GM21717 (cell line): ENCODE data around the gene GTF2B.
"Not testable (repeated sequence)": the region's sequence is repeated elsewhere in the genome, so short reads cannot be mapped to it uniquely, and the experiment has no call there.

Experiments
- ATAC-seq: cut with Tn5 transposase; IDR thresholded peaks from one replicate; pipeline ENCODE4 v1.9.1; 2021; ENCODE audit warnings: mild to moderate bottlenecking, moderate library complexity; ENCODE audit not compliant: unreplicated experiment

The GTF2B gene

DNA sequence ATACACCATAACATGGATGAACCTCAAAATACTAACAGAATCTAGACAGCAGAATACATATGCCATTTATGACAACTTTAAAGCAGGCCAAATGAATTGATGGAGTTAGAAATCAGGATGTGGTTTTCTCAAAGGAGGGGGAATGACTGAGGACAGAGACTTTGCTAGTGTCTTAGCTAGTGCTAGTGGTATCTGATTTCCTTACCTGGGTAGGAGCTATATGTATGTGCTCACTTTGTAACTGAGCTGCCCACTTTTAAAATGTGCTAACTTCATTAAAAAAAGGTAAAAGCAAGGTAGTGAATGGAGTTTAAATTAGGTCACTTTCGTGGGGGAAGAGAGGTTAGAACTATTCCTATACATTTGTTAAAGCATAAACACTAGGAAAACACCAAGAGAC is 2.6 kb downstream of the GTF2B start:
- no peak for ATAC-seq

DNA sequence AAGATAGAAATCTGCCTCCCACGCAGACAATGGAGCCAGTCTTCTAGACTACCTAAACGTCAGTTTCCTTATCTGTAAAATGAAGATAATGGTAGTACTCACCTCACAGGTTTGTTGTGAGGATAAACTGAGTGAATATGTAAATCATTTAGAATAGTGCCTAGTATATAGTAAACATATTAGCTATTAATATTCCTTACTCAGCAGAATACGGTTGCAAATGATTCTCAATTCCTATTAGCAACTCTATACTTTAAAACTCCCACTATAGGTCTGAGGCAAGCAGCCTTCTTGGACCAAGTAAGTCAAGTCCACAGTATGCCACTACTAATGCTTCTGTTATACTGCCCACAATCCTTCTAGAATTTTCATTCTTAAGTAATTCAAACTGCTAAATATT is 5.4 kb downstream of the GTF2B start:
- ATAC-seq, result no peak

DNA sequence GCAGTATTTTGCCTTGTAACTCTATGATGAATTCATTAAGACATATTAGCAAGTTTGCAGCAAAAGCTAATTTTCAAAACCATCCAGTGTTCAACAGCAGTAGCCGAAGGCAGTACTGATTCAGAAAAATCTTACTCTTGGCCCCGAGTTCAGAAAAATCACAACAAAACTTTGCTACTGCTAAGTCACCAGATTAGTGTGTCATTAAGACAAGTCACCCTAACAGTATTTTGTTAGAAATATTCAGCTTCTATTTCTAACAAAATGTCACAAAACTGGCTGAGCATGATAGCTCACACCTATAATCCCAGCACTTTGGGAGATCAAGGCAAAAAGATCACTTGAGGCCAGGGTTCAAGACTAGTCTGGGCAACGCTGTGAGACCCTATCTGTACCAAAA is 8.2 kb downstream of the GTF2B start:
- ATAC-seq, result no peak

DNA sequence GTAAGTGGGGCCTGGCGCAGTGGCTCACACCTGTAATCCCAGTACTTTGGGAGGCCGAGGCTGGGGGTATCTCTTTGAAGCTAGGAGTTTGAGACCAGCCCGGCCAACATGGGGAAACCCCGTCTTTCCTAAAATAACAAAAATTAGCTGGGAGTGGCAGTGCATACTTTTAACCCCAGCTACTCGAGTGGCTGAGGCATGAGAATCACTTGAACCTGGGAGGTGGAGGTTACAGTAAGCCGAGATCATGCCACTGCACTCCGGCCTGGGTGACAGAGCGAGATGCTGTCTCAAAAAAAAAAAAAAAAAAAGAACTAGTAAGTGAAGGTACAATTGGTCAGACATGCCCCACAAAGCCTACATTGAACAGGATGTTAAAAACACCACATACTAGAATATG is 10.7 kb downstream of the GTF2B start:
- ATAC-seq, result not testable (repeated sequence)

DNA sequence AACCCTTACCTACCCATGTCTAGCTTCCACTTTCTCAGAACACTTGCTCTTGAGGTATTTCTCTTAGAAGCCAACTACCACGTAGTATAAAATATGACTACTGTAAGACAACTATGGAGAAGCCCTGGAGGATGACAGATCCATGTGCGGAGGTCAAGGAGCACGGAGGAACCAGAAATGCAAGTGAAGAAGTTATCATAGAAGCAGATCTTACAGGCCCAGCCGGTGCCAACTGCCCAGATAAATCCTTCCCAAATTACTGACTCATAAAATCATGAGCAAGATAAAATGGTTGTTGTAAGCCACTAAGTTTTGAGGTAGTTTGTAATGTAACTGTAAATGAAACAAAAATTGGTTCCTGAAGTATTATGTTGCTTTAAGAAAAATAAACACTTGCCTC is 12.6 kb downstream of the GTF2B start:
- ATAC-seq, result no peak

DNA sequence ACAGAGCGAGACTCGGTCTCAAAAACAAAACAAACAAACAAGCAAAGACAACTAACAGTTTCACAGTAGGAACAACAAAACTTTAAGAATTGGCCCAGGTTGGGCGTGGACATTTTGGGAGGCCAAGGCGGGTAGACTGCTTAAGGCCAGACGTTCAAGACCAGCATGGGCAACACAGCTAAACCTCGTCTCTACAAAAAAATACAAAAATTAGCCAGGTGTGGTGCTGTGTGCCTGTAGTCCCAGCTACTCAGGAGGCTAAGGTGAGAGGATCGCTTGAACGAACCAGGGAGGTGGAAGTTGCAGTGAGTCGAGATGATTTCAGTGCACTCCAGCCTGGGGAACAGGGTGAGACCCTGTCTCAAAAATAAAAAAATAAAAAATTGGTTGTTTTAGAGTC is 13.5 kb downstream of the GTF2B start:
- no peak for ATAC-seq

DNA sequence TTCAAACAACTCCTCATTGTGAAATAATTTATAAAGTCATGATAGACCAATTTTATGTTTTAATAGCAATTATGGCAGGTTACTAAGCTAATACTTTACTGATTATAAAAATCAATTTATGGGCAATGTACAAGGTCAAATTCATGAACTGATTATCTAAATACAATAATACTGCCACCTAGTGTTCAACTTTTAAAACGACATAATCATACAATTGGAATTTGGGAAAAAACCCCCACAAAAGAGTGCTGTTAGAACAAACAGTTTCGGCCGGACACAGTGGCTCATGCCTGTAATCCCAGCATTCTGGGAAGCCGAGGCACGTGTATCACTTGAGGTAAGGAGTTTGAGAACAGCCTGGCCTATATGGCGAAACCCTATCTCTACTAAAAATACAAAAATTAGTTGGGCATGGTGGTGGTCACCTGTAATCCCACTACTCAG is 14.0 kb downstream of the GTF2B start:
- no peak for ATAC-seq

DNA sequence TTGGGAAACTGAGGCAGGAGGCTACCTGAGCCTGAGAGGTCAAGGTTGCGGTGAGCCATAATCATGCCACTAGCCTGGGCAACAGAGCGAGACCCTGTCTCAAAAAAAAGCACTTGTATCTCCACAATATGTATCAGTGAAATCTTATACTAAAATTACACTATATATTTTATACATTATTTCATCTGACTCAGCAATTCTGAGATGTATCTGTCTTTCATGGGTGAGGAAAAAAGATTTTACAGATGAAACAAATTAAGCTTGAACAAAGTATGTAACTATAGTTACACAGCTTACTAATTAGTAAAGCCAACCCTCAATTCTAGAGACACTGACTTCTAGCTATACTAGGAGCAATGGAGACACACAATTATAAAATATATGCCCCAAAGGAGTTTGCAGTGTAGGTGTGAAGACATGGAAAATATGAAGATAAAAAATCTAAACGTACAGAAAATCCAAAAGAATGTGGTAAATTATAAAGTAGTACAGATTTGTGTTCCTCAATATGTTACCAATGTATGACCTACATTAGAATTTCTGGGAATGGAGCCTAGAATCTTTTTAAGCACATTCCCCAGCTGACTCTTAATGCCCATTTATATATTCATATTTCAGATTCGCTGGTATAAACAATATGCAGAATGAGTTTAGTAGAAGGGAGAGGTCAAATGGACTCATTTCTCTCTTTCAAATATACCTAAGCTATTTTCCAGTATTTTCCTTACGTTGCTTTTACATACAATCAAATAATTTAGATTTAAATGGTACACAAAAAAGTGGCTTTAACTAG is 14.6 kb downstream of the GTF2B start:
- ATAC-seq, result no peak

DNA sequence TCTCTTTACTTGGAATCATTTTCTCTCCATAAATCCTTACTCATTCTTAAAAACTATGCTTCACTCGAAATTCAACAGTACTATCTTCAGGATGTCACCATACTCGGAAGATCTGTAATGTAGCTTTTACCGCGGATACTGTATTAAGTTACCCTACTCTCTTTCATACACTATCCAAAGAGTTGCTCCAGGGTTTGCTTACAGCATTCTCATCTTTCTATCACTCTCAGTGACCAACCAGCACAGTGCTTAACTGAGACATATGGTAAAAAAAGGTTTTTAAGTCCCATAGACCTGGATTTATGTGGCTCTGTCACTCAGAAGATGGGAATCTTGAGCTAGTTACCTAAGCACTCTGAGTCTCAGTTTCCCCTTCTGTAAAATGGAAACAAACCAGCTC is 15.8 kb downstream of the GTF2B start:
- ATAC-seq, result no peak

DNA sequence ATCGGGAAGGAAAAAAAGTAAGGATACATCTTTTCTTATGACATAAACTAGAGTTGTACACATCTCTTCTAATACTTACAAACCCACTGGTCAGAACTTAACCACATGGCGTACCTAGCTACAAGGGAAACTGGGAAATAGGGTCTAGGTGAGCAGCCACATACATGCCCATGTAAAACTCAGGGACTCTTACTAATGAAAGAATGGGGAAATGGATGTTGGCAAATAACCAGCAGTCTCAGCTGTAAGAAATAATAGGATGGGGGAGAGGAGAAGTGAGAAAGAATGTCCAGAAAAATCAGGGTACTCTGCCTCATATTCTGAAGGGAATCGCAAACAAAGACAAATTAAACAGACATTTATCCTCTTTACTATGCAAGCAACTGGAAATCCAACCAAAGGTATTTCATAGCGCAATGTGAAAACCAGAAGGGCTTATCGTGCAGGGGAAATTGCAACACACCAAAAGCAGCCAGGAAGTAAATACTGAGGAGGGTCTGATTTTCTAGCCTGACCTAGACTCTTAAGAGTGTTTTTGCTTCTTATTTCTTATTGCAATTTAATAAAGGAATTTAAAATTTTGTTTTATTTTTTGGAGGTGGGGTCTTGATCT is 17.5 kb downstream of the GTF2B start:
- no peak for ATAC-seq

DNA sequence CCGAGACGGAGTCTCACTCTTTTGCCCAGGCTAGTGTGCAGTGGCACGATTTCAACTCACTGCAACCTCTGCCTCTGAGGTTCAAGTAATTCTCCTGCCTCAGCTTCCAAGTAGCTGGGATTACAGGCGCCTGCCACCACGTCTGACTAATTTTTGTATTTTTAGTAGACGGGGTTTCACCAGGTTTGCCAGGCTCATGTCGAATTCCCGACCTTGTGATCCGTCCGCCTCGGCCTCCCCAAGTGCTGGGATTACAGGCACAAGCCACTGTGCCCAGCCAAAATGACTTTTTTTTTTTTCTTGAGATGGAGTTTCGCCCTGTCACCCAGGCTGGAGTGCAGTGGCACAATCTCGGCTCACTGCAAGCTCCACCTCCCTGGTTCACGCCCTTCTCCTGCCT is 21.7 kb downstream of the GTF2B start:
- ATAC-seq, result not testable (repeated sequence)

DNA sequence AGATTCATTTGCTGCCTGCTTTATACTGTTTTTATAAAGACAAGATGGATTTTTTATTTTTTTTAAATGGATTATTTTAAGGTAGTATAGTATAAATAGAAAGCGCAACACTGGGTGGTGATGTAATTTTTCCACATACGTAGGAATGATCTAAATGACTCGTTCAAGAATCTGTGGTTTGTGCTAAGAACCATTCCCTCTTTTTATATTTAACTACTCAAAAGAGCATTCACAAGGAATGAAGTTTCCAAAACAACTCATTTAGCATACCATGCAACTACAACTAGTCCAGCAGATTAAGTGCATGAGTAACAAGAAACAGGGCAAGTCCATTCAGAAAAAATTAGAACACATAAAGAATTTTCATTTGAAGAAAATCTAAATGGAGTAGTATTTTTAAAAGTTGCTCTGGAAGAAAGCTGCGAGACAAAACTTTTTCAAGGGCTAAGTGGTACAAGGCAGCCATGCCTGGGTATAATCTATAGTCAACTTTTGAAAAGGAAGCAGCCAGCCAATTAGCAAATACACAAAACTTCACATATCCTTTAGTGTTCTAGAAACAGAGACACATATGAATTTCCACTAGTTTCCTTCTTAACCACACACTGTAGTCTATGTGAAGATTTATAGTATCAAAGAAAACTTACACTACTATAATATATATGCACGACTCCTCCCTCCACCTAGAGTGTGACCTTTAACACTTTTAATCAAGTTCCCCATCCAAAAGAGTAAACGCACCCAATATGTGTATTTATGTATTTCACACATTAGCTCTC is 23.4 kb downstream of the GTF2B start:
- peak; percentile 51 for ATAC-seq

DNA sequence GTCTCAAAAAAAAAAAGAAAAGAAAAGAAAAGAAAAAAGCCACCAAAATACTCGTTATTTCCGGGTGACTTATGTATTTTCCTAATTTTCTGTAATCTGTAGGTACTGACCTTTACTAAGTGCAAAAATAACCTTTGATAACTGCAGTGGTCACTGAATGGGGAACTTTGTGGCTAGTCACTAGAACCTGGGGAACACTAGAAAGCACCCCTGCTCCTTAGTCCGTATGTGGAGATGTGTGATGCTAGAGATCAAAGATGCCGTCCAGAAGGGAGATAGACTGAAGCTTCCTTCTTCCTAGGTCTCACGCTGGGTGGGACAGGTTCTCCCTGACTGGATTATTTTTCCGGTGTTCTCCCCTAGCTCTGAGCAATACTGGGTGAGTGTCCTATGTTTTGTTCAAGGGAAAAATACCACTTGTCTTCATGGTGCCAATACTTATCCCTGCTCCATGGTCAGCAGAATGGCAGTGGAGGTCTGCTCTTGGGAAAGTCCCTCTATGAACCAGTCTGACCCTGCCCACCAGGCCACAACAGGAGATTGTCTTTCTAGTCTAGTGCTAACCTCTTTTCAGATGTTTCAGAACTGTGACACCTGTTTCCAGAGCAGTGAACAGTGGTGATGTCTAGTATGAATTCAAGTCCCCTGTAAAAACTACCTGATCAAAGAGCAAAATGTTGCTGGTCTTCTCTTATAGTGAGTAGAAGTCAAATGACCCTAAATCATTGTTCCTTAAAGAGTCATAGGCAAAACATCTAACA is 39.9 kb downstream of the GTF2B start:
- no peak for ATAC-seq

DNA sequence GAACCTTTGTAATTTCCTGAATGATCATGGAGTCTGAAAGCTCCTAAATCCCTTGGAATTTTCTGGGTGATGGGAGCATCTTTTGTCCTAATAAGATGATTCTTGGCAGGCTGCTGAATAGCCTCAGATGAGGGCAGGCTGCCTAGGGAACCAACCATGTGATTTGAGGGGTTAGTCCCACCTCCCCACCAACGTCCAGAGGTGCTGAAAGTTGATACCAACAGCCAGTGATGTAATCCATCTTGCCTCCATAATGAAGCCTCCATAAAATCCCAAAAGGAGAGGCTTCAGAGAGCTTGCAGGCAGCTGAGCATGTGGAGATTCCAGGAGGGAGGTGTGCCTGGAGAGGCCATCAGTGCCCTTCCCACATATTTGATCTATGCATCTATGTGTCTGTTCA is 43.7 kb downstream of the GTF2B start:
- ATAC-seq, result no peak

DNA sequence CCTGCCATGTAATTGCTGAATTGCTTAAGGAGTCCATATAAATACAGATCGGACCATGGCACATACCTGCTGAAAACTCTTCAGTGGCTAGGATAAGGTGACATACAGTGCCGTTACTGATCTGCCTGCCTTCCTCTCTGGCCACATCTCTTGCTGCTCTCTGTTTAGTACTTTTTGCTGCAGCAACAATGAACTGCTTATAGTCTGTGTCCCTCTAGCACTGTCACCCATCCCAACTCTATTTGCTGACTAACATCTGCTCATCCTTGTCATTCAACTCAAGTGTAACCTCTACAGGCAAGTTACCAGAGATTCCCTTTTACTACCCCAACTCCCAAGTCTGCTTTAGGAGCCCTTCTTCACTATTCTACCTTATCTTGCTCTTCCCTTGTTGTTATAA is 65.6 kb downstream of the GTF2B start:
- ATAC-seq, result no peak

DNA sequence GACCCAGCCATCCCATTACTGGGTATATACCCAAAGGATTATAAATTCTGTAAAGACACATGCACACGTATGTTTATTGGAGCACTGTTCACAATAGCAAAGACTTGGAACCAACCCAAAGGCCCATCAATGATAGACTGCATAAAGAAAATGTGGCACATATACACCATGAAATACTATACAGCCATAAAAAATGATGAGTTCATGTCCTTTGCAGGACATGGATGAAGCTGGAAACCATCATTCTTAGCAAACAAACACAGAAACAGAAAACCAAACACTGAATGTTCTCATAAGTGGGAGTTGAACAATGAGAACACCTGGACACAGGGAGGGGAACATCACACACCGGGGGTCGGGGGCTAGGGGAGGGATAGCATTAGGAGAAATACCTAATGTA is 71.7 kb downstream of the GTF2B start:
- ATAC-seq, result not testable (repeated sequence)

DNA sequence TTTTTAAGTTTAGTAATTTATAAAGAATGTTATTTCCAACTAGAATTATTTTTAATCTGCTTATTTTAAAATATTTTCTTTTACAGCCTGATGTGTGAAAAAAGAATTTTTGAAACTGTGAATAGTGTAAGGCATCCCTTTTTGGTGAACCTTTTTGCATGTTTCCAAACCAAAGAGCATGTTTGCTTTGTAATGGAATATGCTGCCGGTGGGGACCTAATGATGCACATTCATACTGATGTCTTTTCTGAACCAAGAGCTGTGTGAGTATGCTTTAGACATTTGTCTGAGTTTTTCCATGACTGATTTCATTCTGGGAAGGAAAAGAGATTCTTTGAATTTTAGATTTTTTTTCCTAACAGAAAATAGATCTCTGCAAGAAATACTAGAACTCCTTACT is 77.9 kb downstream of the GTF2B start:
- no peak for ATAC-seq

DNA sequence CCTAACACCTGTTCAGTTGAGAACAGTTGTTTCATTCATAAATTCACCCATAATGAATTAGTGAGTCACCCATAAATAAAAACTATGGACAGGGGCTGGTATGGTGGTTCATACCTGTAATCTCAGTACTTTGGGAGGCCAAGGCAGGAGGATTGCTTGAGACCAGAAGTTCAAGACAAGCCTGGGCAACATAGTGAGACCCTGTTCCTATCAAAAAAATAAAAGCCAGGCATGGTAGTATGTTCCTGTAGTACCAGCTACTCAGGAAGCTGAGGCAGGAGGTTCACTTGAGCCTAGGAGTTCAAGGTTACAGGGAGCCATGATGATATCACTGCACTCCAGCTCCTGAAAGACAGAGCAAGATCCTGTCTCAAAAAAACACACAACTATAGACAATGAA is 79.0 kb downstream of the GTF2B start:
- ATAC-seq, result no peak

DNA sequence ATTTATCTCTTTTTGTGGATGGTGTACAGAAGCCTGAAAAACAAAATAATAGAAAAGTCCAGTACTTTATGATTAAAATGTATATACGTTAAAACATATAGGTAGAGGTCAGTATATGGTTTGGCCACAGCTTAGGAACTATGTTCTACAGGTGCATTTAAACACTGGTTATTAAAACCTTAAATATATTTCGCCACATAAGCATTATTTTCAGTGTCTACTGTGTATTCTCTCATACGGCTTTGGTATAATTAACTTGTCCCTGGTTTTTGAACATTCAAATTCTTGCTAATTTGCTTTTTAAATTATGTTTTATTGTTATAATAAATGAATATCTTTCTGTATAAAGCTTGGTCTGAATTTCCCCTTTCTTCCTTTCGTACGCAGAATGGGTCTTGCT is 87.9 kb downstream of the GTF2B start:
- ATAC-seq, result no peak

DNA sequence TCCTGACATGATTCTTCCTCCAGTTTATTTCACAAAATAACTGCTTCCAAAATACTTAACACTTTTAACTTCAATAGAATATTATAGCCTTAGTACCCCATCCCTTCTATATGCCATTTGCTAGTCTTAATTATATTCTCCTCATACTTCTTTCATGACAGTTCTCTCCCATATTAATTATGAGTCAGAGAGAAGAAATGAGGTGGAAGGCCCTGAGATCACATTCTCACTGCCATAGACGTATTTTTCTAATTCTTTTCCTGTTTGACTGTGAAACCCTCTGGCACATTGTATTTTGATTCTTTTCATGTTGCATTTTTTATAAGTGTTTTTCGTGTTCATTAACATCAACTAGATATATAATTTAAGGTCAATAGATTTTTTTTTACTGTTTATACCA is 88.4 kb downstream of the GTF2B start:
- no peak for ATAC-seq
